ENCODE results near the gene P2RY6.

- TF ChIP-seq TAF1 (IDR thresholded peaks at IDR 0.05; ENCODE audit: low read depth, low read length) (no peak), POLR2A (IDR thresholded peaks at IDR 0.05; ENCODE audit: low read depth, low read length) (no peak), POLR2AphosphoS5 (IDR thresholded peaks at IDR 0.05; ENCODE audit: low read depth, low read length) (no peak), PAX5 (IDR thresholded peaks at IDR 0.05; ENCODE audit: insufficient read depth, low read length, severe bottlenecking) (no peak), POU2F2 (IDR thresholded peaks at IDR 0.05; ENCODE audit: low read depth, low read length) (no peak)
These were observed 45.2 kb downstream of the P2RY6 start for GRCh38 chr11:73317373-73317772.
